SK-N-SH (cell line): ENCODE measurements around the gene EXOC6B. TPM values are rescaled to one million over a fixed set of nuclear protein-coding genes. Genes with fewer than 3 reads are reported as not detected.

Experiments used
- CTCF ChIA-PET: fragments of 300-600, 350-600 bp; formaldehyde crosslinking; extraction: SDS; loops from one replicate; lab custom pipeline; 2021; lab: Yijun Ruan, JAX
- POLR2A ChIA-PET: fragments of 350-600 bp; sonication (Branson Sonifier 250); formaldehyde crosslinking; extraction: SDS; loops from one replicate; lab custom pipeline; 2020; ENCODE audit warnings: antibody characterized with exemption, inconsistent platforms; lab: Yijun Ruan, JAX
- DNase-seq: peaks from one replicate; pipeline ENCODE4 v3.0.0; 2012
- H2AFZ ChIP-seq: fragments of 200-600 bp; sonication (generic); 2 replicates; pipeline ENCODE4 v1.8.1; 2016; ENCODE audit warnings: antibody characterized with exemption, mild to moderate bottlenecking, low read depth
- H3F3A ChIP-seq: fragments of 200-600 bp; sonication (generic); replicated peaks from 2 replicates; pipeline ENCODE3; 2016; ENCODE audit warnings: antibody characterized with exemption, mild to moderate bottlenecking; ENCODE audit not compliant: insufficient read depth
- H3K27ac ChIP-seq, 2 experiments: fragments of 200-500 bp in 1 of 2; fragments of 200-600 bp in 1 of 2; sonication (Bioruptor generic) in 1 of 2; sonication (generic), shearing (Covaris generic) in 1 of 2; 2 replicates each; pipeline versions ENCODE4 v1.5.1 to v1.6.1; 2014 to 2016; ENCODE audit warnings: low read depth in 2 of 2, inconsistent platforms in 1 of 2, low read length in 1 of 2, mild to moderate bottlenecking in 1 of 2, mixed read lengths in 1 of 2
- H3K27me3 ChIP-seq: fragments of 200-600 bp; sonication (generic), shearing (Covaris generic); 2 replicates; pipeline ENCODE4 v1.6.1; 2016; ENCODE audit warnings: mixed run types; ENCODE audit not compliant: insufficient read depth
- H3K36me3 ChIP-seq, 2 experiments: fragments of 200-500 bp in 1 of 2; fragments of 200-600 bp in 1 of 2; sonication (Bioruptor generic) in 1 of 2; sonication (generic) in 1 of 2; replicated peaks in 1 of 2; 2 replicates each; pipeline versions ENCODE3 to v1.5.1; 2014 to 2016; ENCODE audit warnings: low read length in 1 of 2, mild to moderate bottlenecking in 1 of 2; ENCODE audit not compliant: insufficient read depth in 2 of 2, control insufficient read depth in 1 of 2
- H3K4me1 ChIP-seq, 2 experiments: fragments of 200-500 bp in 1 of 2; fragments of 200-600 bp in 1 of 2; sonication (Bioruptor generic) in 1 of 2; sonication (generic), shearing (Covaris generic) in 1 of 2; 2 replicates each; pipeline versions ENCODE4 v1.5.1 to v1.6.1; 2014 to 2016; ENCODE audit warnings: low read depth in 1 of 2, low read length in 1 of 2, mixed run types in 1 of 2; ENCODE audit not compliant: insufficient read depth in 2 of 2, control insufficient read depth in 1 of 2
- H3K4me2 ChIP-seq: fragments of 200-600 bp; sonication (generic), shearing (Covaris generic); 2 replicates; pipeline ENCODE4 v1.6.1; 2017; ENCODE audit warnings: mixed run types
- H3K4me3 ChIP-seq, 2 experiments: fragments of 200-500 bp in 1 of 2; fragments of 200-600 bp in 1 of 2; sonication (Bioruptor generic) in 1 of 2; sonication (generic), shearing (Covaris generic) in 1 of 2; 2 replicates each; pipeline versions ENCODE4 v1.5.1 to v1.8.1; 2014 to 2016; ENCODE audit warnings: low read depth in 2 of 2, inconsistent platforms in 1 of 2, low read length in 1 of 2, mild to moderate bottlenecking in 1 of 2, mixed read lengths in 1 of 2, moderate library complexity in 1 of 2
- H3K79me2 ChIP-seq: fragments of 200-600 bp; sonication (generic); 2 replicates; pipeline ENCODE4 v1.8.1; 2017; ENCODE audit warnings: mild to moderate bottlenecking; ENCODE audit not compliant: insufficient read depth
- H3K9ac ChIP-seq: fragments of 200-600 bp; sonication (generic); 2 replicates; pipeline ENCODE4 v1.6.1; 2017; ENCODE audit warnings: mixed run types
- H3K9me2 ChIP-seq: fragments of 200-600 bp; sonication (generic); 2 replicates; pipeline ENCODE4 v1.6.1; 2017; ENCODE audit warnings: mixed run types
- H3K9me3 ChIP-seq: fragments of 200-600 bp; sonication (generic); 2 replicates; pipeline ENCODE4 v1.6.1; 2017; ENCODE audit warnings: mixed run types, mild to moderate bottlenecking, moderate library complexity
- H4K20me1 ChIP-seq: fragments of 200-600 bp; sonication (generic); 2 replicates; pipeline ENCODE4 v1.6.1; 2017; ENCODE audit warnings: mild to moderate bottlenecking, mixed run types; ENCODE audit not compliant: insufficient read depth
- ELF1 ChIP-seq: IDR thresholded peaks from 2 replicates; pipeline ENCODE4 v1.4.0; 2012
- FOXJ3 ChIP-seq: sonication (generic); formaldehyde crosslinking; IDR thresholded peaks from 2 replicates; pipeline ENCODE4 v1.5.1; 2020; ENCODE audit warnings: mild to moderate bottlenecking, missing genetic modification reagents
- FOXM1 ChIP-seq: IDR thresholded peaks from 2 replicates; pipeline ENCODE4 v1.4.0; 2012; ENCODE audit warnings: low read depth, mild to moderate bottlenecking
- GABPA ChIP-seq: IDR thresholded peaks from 2 replicates; pipeline ENCODE4 v1.4.0; 2012; ENCODE audit warnings: low read depth, mild to moderate bottlenecking
- GATA2 ChIP-seq: sonication (generic); formaldehyde crosslinking; IDR thresholded peaks from 2 replicates; pipeline ENCODE4 v1.5.0; 2020; ENCODE audit warnings: mild to moderate bottlenecking, missing genetic modification reagents
- IRF3 ChIP-seq: fragments of 150-350 bp; IDR thresholded peaks from 2 replicates; pipeline ENCODE4 v1.6.1; 2016; ENCODE audit warnings: mild to moderate bottlenecking, low read depth, low read length
- JUND ChIP-seq: IDR thresholded peaks from 2 replicates; pipeline ENCODE4 v1.4.0; 2012
- MAX ChIP-seq: IDR thresholded peaks from 2 replicates; pipeline ENCODE4 v1.4.0; 2012; ENCODE audit warnings: low read depth
- MEF2A ChIP-seq: IDR thresholded peaks from 2 replicates; pipeline ENCODE4 v1.4.0; 2012; ENCODE audit warnings: low read depth, borderline replicate concordance
- MXI1 ChIP-seq: IDR thresholded peaks from 2 replicates; pipeline ENCODE4 v1.6.1; 2012; ENCODE audit warnings: mild to moderate bottlenecking, low read depth, low read length, improper control_type of control experiment
- NRF1 ChIP-seq: IDR thresholded peaks from 2 replicates; pipeline ENCODE4 v1.6.1; 2012; ENCODE audit warnings: low read depth, mild to moderate bottlenecking, low read length
- POLR2AphosphoS5 ChIP-seq: IDR thresholded peaks from 2 replicates; pipeline ENCODE4 v1.6.1; 2012; ENCODE audit warnings: low read depth, low read length
- RAD21 ChIP-seq: IDR thresholded peaks from 2 replicates; pipeline ENCODE4 v1.6.1; 2012; ENCODE audit warnings: mild to moderate bottlenecking, low read length
- RCOR1 ChIP-seq: fragments of 150-350 bp; IDR thresholded peaks from 2 replicates; pipeline ENCODE4 v1.6.1; 2017; ENCODE audit warnings: antibody characterized with exemption, low read length
- RXRA ChIP-seq: IDR thresholded peaks from 2 replicates; pipeline ENCODE4 v1.4.0; 2012; ENCODE audit warnings: low read depth, mild to moderate bottlenecking, borderline replicate concordance
- SIN3A ChIP-seq: IDR thresholded peaks from 2 replicates; pipeline ENCODE4 v1.6.1; 2012; ENCODE audit warnings: low read depth, mild to moderate bottlenecking, low read length, moderate library complexity, borderline replicate concordance
- TAF1 ChIP-seq: IDR thresholded peaks from 2 replicates; pipeline ENCODE4 v1.6.1; 2012; ENCODE audit warnings: low read depth, mild to moderate bottlenecking, low read length, moderate library complexity, borderline replicate concordance
- TEAD4 ChIP-seq: IDR thresholded peaks from 2 replicates; pipeline ENCODE4 v1.4.0; 2012; ENCODE audit warnings: mild to moderate bottlenecking, borderline replicate concordance; ENCODE audit not compliant: insufficient read depth
- USF1 ChIP-seq: IDR thresholded peaks from 2 replicates; pipeline ENCODE4 v1.4.0; 2012; ENCODE audit warnings: low read depth, borderline replicate concordance
- USF2 ChIP-seq: fragments of 150-350 bp; IDR thresholded peaks from 2 replicates; pipeline ENCODE4 v1.6.1; 2017; ENCODE audit warnings: antibody characterized with exemption, low read length, low read depth, borderline replicate concordance
- ZBTB33 ChIP-seq: IDR thresholded peaks from 2 replicates; pipeline ENCODE4 v1.4.0; 2012; ENCODE audit warnings: low read depth, borderline replicate concordance
- WGBS: methylation state at CpG from one replicate; pipeline ENCODE4 v1.1.6; 2017; ENCODE audit warnings: low lambda C conversion rate; 5-methylcytosine and 5-hydroxymethylcytosine counted together
- polyA plus RNA-seq, 3 experiments: library from polyadenylated mRNA; depleted of rRNA; stranded (reverse); fragments of >200 nt; gene quantifications; 2 replicates each; pipeline ENCODE4 v1.2.3, GENCODE V29; 2012

EXOC6B gene
- polyA plus RNA-seq, 1 of the 3 experiments (the other 2 are of a cell fraction), result 7.4 TPM

GRCh38 chr2:72145658-72146329 is 680.0 kb downstream of the EXOC6B start:
- peaks cover 5 to 34% of the 10 kb centered on the region in 2 experiments; a peak in 2 of 4 replicates for H3K4me1 ChIP-seq
- H2AFZ ChIP-seq, result no peak overlapping the region
- peak overlapping the region; percentile 79 for H3K4me2 ChIP-seq
- H3K9me2 ChIP-seq, result no peaks in the 10 kb centered on the region
- H3K27me3 ChIP-seq, result peaks cover 56% of the 10 kb centered on the region
- TF ChIP-seq RAD21, result no peak
- TF ChIP-seq USF1, result no peak
- no peak for TF ChIP-seq TEAD4
- TF ChIP-seq IRF3, result no peak
- TF ChIP-seq NRF1, result no peak
- no peak for TF ChIP-seq SIN3A
- TF ChIP-seq RCOR1, result no peak
- TF ChIP-seq GABPA, result no peak
- no peak for TF ChIP-seq MEF2A
- no peak for TF ChIP-seq JUND
- TF ChIP-seq GATA2 (CRISPR knock-in tag), result no peak
- DNase-seq, result peak; percentile 30
- no peaks in the 10 kb centered on the region for H3K79me2 ChIP-seq
- H3K4me3 ChIP-seq, result peak overlapping the region in 1 of 2 experiments; percentile 41; a peak in 2 of 4 replicates
- H4K20me1 ChIP-seq, result no peaks in the 10 kb centered on the region
- no peaks in the 10 kb centered on the region for H3K9me3 ChIP-seq
- no peaks in the 10 kb centered on the region for H3K36me3 ChIP-seq
- no peaks in the 10 kb centered on the region for H3F3A ChIP-seq
- POLR2A ChIA-PET, result no interaction called here
- CTCF ChIA-PET, result no interaction called here
- WGBS, result 16% methylated on average over 30 of the region's 33 CpGs
- no peak overlapping the region for H3K9ac ChIP-seq
- H3K27ac ChIP-seq, result no peak overlapping the region

GRCh38 chr2:72145289-72145657 is 680.6 kb downstream of the EXOC6B start:
- no peak overlapping the region for H3K9ac ChIP-seq
- CTCF ChIA-PET, result interaction anchor here (0.5 to 0.7 kb wide), 2 partner anchors 416 to 599 kb away, joined by 3 read pairs; no protein-coding TSS in a partner anchor
- H2AFZ ChIP-seq, result peak overlapping the region; percentile 57; the same call in 1 of the 2 replicates
- no peaks in the 10 kb centered on the region for H3K36me3 ChIP-seq
- H3K79me2 ChIP-seq, result no peaks in the 10 kb centered on the region
- H3K4me1 ChIP-seq, result peaks cover 5 to 31% of the 10 kb centered on the region in 2 experiments; a peak in 2 of 4 replicates
- H3K9me2 ChIP-seq, result no peaks in the 10 kb centered on the region
- TF ChIP-seq MAX (no peak), FOXJ3 (CRISPR knock-in tag) (no peak), FOXM1 (no peak), POLR2AphosphoS5 (no peak), ELF1 (no peak), MXI1 (no peak), RAD21 (no peak), RXRA (no peak), USF2 (no peak), ZBTB33 (no peak), TAF1 (no peak), SIN3A (no peak)
- peaks cover 56% of the 10 kb centered on the region for H3K27me3 ChIP-seq
- H4K20me1 ChIP-seq, result no peaks in the 10 kb centered on the region
- no peak overlapping the region for H3K27ac ChIP-seq
- peak overlapping the region; percentile 79 for H3K4me2 ChIP-seq
- POLR2A ChIA-PET, result no interaction called here
- H3K9me3 ChIP-seq, result no peaks in the 10 kb centered on the region
- peak; percentile 69 for DNase-seq
- 2% methylated on average over 12 of the region's 29 CpGs for WGBS
- H3K4me3 ChIP-seq, result peak overlapping the region; percentile 15 to 41
- H3F3A ChIP-seq, result no peaks in the 10 kb centered on the region
